Mammary microvascular endothelial cell (primary cell): ENCODE measurements around the gene IL37. TPM values are rescaled to one million over a fixed set of nuclear protein-coding genes. Genes with fewer than 3 reads are reported as not detected.

Source experiments
- total RNA-seq: library from RNA; depleted of rRNA; stranded (reverse); fragments of >200 nt; gene quantifications from 2 replicates; pipeline ENCODE4 v1.2.3, GENCODE V29; 2015

The IL37 gene
- not detected in 2 replicates for total RNA-seq

GRCh38 chr2:112910865-112911264, at the start of gene IL37:
TSS of gene IL37 (plus strand) at chr2:112911165. CDS start at chr2:112913013, 1,848 bp downstream.

Other genes with a start within 250 kb of the IL37 start
- gene NT5DC4, start 190.1 kb upstream of the IL37 start, total RNA-seq, result not detected in 2 replicates
- 19.5 and 21.0 TPM in 2 replicates for gene CKAP2L, start 146.6 kb upstream of the IL37 start, total RNA-seq
- gene IL1A, start 126.7 kb upstream of the IL37 start, total RNA-seq, result 4.9 and 5.5 TPM in 2 replicates
- gene IL1B, start 74.4 kb upstream of the IL37 start, total RNA-seq, result 4.1 and 7.1 TPM in 2 replicates
- not detected in 2 replicates for gene IL36G, start 66.8 kb downstream of the IL37 start, total RNA-seq
- gene IL36A, start 94.3 kb downstream of the IL37 start, total RNA-seq, result not detected in 2 replicates
- not detected in 2 replicates for gene IL36B, start 141.7 kb downstream of the IL37 start, total RNA-seq
- gene IL36RN, start 148.0 kb downstream of the IL37 start, total RNA-seq, result not detected in 2 replicates
- not detected in 2 replicates for gene IL1F10, start 156.8 kb downstream of the IL37 start, total RNA-seq
- not detected in 2 replicates for gene IL1RN, start 216.4 kb downstream of the IL37 start, total RNA-seq